ENCODE measurements around the gene PSMD3.
"Not testable (repeated sequence)": the region's sequence is repeated elsewhere in the genome, so short reads cannot be mapped to it uniquely, and the experiment has no call there.

GRCh38 chr17:40012017-40012647, 31.5 kb downstream of the PSMD3 start:
- not testable (repeated sequence) for TF ChIP-seq DNMT1 (IDR thresholded peaks at IDR 0.05); HNRNPH1 (optimal IDR thresholded peaks at IDR 0.05; ENCODE audit: low read depth, low read length); ZNF134 (CRISPR knock-in tag; conservative IDR thresholded peaks at IDR 0.05); MAX (CRISPR knock-in tag; IDR thresholded peaks at IDR 0.05); RERE (CRISPR knock-in tag; IDR thresholded peaks at IDR 0.05; ENCODE audit: borderline replicate concordance); ESRRB (CRISPR knock-in tag; IDR thresholded peaks at IDR 0.05; ENCODE audit: borderline replicate concordance)

Data from K562 (cell line).